ENCODE measurements around the gene PIN4.

PIN4 gene

GRCh38 chrX:72243472-72243871 is 61.9 kb downstream of the PIN4 start:
- no peaks in the 10 kb centered on the region for H3K27me3 ChIP-seq (ENCODE audit: insufficient read depth, low read length)
- no CpG with 5 or more reads among the region's 3 CpGs for WGBS (ENCODE audit: extremely low coverage, insufficient coverage, insufficient read length)
- H2BK12ac ChIP-seq (ENCODE audit: low read length): no peak overlapping the region
- H3K79me2 ChIP-seq (ENCODE audit: control insufficient read depth, insufficient read depth, low read length, poor library complexity): no peaks in the 10 kb centered on the region
- no peak overlapping the region for H3K14ac ChIP-seq (ENCODE audit: low read length)
- H3K4me2 ChIP-seq (ENCODE audit: low read length): no peak overlapping the region
- H2BK120ac ChIP-seq (ENCODE audit: insufficient read depth, low read length, poor library complexity): no peak overlapping the region
- H3K18ac ChIP-seq (ENCODE audit: low read length): no peak overlapping the region
- H3K23ac ChIP-seq (ENCODE audit: low read length): no peak overlapping the region
- H3K9ac ChIP-seq (ENCODE audit: low read length): no peak overlapping the region
- H3K4me1 ChIP-seq (ENCODE audit: control insufficient read depth in 1 of 2, insufficient read depth in 2 of 2, low read length in 2 of 2): no peaks in the 10 kb centered on the region
- no peak overlapping the region for H2AK5ac ChIP-seq (ENCODE audit: low read length)
- H4K12ac ChIP-seq (ENCODE audit: low read depth, low read length): no peak overlapping the region
- H3K9me3 ChIP-seq (ENCODE audit: insufficient read depth, low read depth, low read length): no peaks in the 10 kb centered on the region
- no peak overlapping the region for H4K91ac ChIP-seq (ENCODE audit: low read depth, low read length)
- H3K4ac ChIP-seq (ENCODE audit: low read depth, low read length): no peak overlapping the region
- H3K4me3 ChIP-seq (ENCODE audit: low read depth, low read length): no peak overlapping the region
- no peak for DNase-seq
- no peak overlapping the region for H3K27ac ChIP-seq (ENCODE audit: low read depth, low read length)
- no peak overlapping the region for H2BK5ac ChIP-seq (ENCODE audit: low read depth, low read length, poor library complexity)
- H2AFZ ChIP-seq (ENCODE audit: insufficient read depth, low read length, poor library complexity): no peak overlapping the region
- no peaks in the 10 kb centered on the region for H3K79me1 ChIP-seq (ENCODE audit: low read length)
- no peak overlapping the region for H4K8ac ChIP-seq (ENCODE audit: low read depth, low read length)
- no peaks in the 10 kb centered on the region for H3K36me3 ChIP-seq (ENCODE audit: control insufficient read depth in 1 of 2, insufficient read depth in 2 of 2, low read length in 2 of 2)

- peak; percentile 45 to 76 for DNase-seq
- Histone ChIP-seq H4K91ac (ENCODE audit: low read depth, low read length) (no peak overlapping the region), H3K4me3 (ENCODE audit: low read depth, low read length) (no peak overlapping the region), H3K23ac (ENCODE audit: low read length) (no peak overlapping the region), H3K4me2 (ENCODE audit: low read length) (no peak overlapping the region), H2BK120ac (ENCODE audit: insufficient read depth, low read length, poor library complexity) (no peak overlapping the region), H2BK5ac (ENCODE audit: low read depth, low read length, poor library complexity) (no peak overlapping the region), H4K12ac (ENCODE audit: low read depth, low read length) (no peak overlapping the region), H2AFZ (ENCODE audit: insufficient read depth, low read length, poor library complexity) (no peak overlapping the region), H3K9me3 (ENCODE audit: insufficient read depth, low read depth, low read length) (no peaks in the 10 kb centered on the region), H3K79me1 (ENCODE audit: low read length) (no peaks in the 10 kb centered on the region), H3K4ac (ENCODE audit: low read depth, low read length) (no peak overlapping the region), H3K36me3 (ENCODE audit: control insufficient read depth in 1 of 2, insufficient read depth in 2 of 2, low read length in 2 of 2) (no peaks in the 10 kb centered on the region), H3K9ac (ENCODE audit: low read length) (no peak overlapping the region), H3K18ac (ENCODE audit: low read length) (no peak overlapping the region), H2AK5ac (ENCODE audit: low read length) (no peak overlapping the region), H4K8ac (ENCODE audit: low read depth, low read length) (no peak overlapping the region), H2BK12ac (ENCODE audit: low read length) (no peak overlapping the region), H3K14ac (ENCODE audit: low read length) (no peak overlapping the region), H3K4me1 (ENCODE audit: control insufficient read depth in 1 of 2, insufficient read depth in 2 of 2, low read length in 2 of 2) (no peaks in the 10 kb centered on the region), H3K27ac (ENCODE audit: low read depth, low read length) (no peak overlapping the region), H3K79me2 (ENCODE audit: control insufficient read depth, insufficient read depth, low read length, poor library complexity) (no peaks in the 10 kb centered on the region), H3K27me3 (ENCODE audit: insufficient read depth, low read length) (no peaks in the 10 kb centered on the region)
- no CpG with 5 or more reads among the region's 3 CpGs for WGBS (ENCODE audit: extremely low coverage, insufficient coverage, insufficient read length)
Observed at GRCh38 chrX:72245461-72246089, 64.0 kb downstream of the PIN4 start.

- H4K91ac ChIP-seq (ENCODE audit: low read depth, low read length): no peak overlapping the region
- H3K79me1 ChIP-seq (ENCODE audit: low read length): no peaks in the 10 kb centered on the region
- no peak overlapping the region for H2AK5ac ChIP-seq (ENCODE audit: low read length)
- no peaks in the 10 kb centered on the region for H3K36me3 ChIP-seq (ENCODE audit: control insufficient read depth in 1 of 2, insufficient read depth in 2 of 2, low read length in 2 of 2)
- H2BK120ac ChIP-seq (ENCODE audit: insufficient read depth, low read length, poor library complexity): no peak overlapping the region
- H4K8ac ChIP-seq (ENCODE audit: low read depth, low read length): no peak overlapping the region
- no peaks in the 10 kb centered on the region for H3K79me2 ChIP-seq (ENCODE audit: control insufficient read depth, insufficient read depth, low read length, poor library complexity)
- H3K27ac ChIP-seq (ENCODE audit: low read depth, low read length): no peak overlapping the region
- WGBS (ENCODE audit: extremely low coverage, insufficient coverage, insufficient read length): no CpG with 5 or more reads among the region's 2 CpGs
- no peaks in the 10 kb centered on the region for H3K27me3 ChIP-seq (ENCODE audit: insufficient read depth, low read length)
- H3K4ac ChIP-seq (ENCODE audit: low read depth, low read length): no peak overlapping the region
- H4K12ac ChIP-seq (ENCODE audit: low read depth, low read length): no peak overlapping the region
- no peak overlapping the region for H3K9ac ChIP-seq (ENCODE audit: low read length)
- no peaks in the 10 kb centered on the region for H3K9me3 ChIP-seq (ENCODE audit: insufficient read depth, low read depth, low read length)
- DNase-seq: no peak
- H2BK12ac ChIP-seq (ENCODE audit: low read length): no peak overlapping the region
- H3K23ac ChIP-seq (ENCODE audit: low read length): no peak overlapping the region
- no peak overlapping the region for H2AFZ ChIP-seq (ENCODE audit: insufficient read depth, low read length, poor library complexity)
- H3K18ac ChIP-seq (ENCODE audit: low read length): no peak overlapping the region
- no peak overlapping the region for H2BK5ac ChIP-seq (ENCODE audit: low read depth, low read length, poor library complexity)
- no peak overlapping the region for H3K14ac ChIP-seq (ENCODE audit: low read length)
- no peaks in the 10 kb centered on the region for H3K4me1 ChIP-seq (ENCODE audit: control insufficient read depth in 1 of 2, insufficient read depth in 2 of 2, low read length in 2 of 2)
- no peak overlapping the region for H3K4me2 ChIP-seq (ENCODE audit: low read length)
- no peak overlapping the region for H3K4me3 ChIP-seq (ENCODE audit: low read depth, low read length)
Observed at GRCh38 chrX:72247206-72247942, 65.8 kb downstream of the PIN4 start.
